Measurements from ENCODE around the gene RGMB. TPM values are rescaled to one million over a fixed set of nuclear protein-coding genes. Genes with fewer than 3 reads are reported as not detected.

Gene RGMB
- total and polyA plus RNA-seq, 2 of the 13 experiments (the other 11 are each of a cell fraction or from before 2014, with no cell fraction given), result 3.0 to 3.8 TPM

DNA sequence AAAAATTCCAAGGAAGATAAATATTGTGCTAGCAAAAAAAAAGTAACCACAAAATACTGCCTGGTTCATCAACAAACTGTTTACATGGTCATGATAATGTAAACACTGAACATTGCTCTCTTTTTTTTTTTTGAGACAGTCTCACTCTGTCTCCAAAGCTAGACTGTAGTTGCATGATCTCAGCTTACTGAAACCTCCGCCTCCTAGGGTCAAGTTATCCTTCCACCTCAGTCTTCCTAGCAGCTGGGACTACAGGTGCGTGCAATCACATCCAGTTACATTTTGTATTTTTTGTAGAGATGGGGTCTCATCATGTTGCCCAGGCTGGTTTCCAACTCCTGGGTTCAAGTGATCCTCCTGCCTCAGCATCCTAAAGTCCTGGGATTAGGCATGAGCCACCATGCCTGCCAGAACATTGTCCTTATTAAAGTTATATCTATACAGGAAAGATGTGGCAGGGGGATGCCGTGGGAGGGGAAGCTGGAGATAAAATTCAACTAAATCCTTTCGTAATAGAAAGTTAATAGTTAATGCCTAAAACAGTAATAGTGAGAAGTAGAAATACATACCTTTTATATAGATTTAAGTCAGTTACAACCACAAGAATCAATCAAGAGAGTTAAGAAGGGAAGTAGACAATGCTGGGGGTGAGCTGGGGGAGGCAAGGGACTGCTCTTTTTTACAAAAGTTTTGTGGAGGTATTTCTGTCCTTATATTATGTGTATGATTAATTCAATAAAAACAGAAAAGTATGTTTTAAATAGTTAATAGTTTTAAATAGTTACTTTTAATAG is 52.3 kb downstream of the RGMB start (continued):
- TF ChIP-seq, protein P1, sequence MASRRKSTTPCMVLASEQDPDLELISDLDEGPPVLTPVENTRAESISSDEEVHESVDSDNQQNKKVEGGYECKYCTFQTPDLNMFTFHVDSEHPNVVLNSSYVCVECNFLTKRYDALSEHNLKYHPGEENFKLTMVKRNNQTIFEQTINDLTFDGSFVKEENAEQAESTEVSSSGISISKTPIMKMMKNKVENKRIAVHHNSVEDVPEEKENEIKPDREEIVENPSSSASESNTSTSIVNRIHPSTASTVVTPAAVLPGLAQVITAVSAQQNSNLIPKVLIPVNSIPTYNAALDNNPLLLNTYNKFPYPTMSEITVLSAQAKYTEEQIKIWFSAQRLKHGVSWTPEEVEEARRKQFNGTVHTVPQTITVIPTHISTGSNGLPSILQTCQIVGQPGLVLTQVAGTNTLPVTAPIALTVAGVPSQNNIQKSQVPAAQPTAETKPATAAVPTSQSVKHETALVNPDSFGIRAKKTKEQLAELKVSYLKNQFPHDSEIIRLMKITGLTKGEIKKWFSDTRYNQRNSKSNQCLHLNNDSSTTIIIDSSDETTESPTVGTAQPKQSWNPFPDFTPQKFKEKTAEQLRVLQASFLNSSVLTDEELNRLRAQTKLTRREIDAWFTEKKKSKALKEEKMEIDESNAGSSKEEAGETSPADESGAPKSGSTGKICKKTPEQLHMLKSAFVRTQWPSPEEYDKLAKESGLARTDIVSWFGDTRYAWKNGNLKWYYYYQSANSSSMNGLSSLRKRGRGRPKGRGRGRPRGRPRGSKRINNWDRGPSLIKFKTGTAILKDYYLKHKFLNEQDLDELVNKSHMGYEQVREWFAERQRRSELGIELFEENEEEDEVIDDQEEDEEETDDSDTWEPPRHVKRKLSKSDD (CRISPR knock-in tag; IDR thresholded peaks at IDR 0.05; ENCODE audit: low read depth), result no peak

DNA sequence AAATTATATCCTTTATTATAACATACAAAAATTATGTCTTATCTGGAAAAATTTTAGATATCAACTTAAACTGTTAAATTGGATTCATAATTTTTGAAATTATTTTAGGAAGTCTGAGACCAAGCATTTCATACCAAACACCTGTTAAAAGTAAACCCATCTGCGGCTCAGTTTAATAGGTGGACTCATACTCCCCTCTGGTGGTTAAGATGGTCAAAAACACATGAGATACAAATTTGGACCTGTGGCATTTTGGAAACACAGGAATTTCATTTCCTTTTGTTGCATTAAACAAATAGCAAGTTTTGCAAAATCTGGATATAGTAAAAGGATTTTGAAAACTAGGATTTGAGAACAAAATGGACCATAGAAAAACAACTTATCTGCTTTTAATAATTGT is 53.7 kb downstream of the RGMB start:
- peak; percentile 23 for FAIRE-seq
- H4K20me1 ChIP-seq (ENCODE audit: insufficient read depth, low read length), result no peaks in the 10 kb centered on the region
- no peaks in the 10 kb centered on the region for H3K9me3 ChIP-seq (ENCODE audit: low read length)
- no peaks in the 10 kb centered on the region; a peak in 1 of 5 replicates for H3K27me3 ChIP-seq (ENCODE audit: control insufficient read depth in 1 of 2, insufficient read depth in 2 of 2, low read length in 2 of 2)
- peak; percentile 74 for ATAC-seq
- no peak overlapping the region for H3K4me3 ChIP-seq (replicated peaks in 1 of 3; ENCODE audit: insufficient read depth in 1 of 3, low read depth in 2 of 3, low read length in 3 of 3)
- 2% methylated on average over 1 of the region's 1 CpG for WGBS (ENCODE audit: low lambda C conversion rate)
- in situ Hi-C loops (cut with HindIII; ENCODE audit: extremely low pct_ligation_motif_present, low pct_unique_long_range_greater_than_20kb) (loop anchor here (25.0 kb wide), 1 partner anchor 1290 kb away; no protein-coding TSS in a partner anchor), intact Hi-C loops (cut with micrococcal nuclease; ENCODE audit: unreplicated experiment) (loop anchor here (1.0 to 5.0 kb wide), 3 partner anchors 58 to 1530 kb away; no protein-coding TSS in a partner anchor)
- H2AFZ ChIP-seq (ENCODE audit: low read length), result no peak overlapping the region
- H3K9ac ChIP-seq (ENCODE audit: insufficient read depth, low read depth, low read length), result no peak overlapping the region
- no peak overlapping the region for H3K27ac ChIP-seq (ENCODE audit: extremely low read length, insufficient read depth, low read length)
- no peaks in the 10 kb centered on the region for H3K36me3 ChIP-seq (replicated peaks in 1 of 2; ENCODE audit: control insufficient read depth in 1 of 2, insufficient read depth in 2 of 2, low read length in 2 of 2)
- CTCF ChIA-PET (ENCODE audit: low intra/inter-chr PET ratio, low total read pairs), result interaction anchor here (0.9 kb wide), 2 partner anchors 1293 to 1596 kb away, joined by 3 to 4 read pairs; no protein-coding TSS in a partner anchor
- POLR2A ChIA-PET, result no interaction called here
- H3K4me1 ChIP-seq (ENCODE audit: insufficient read depth, low read length), result no peaks in the 10 kb centered on the region
- no TSS peak for BruUV-seq (replicated peaks)
- DNase-seq (ENCODE audit: low spot score), result peak; percentile 32
- TF ChIP-seq RAD21 (CRISPR knock-in tag; IDR thresholded peaks at IDR 0.05) (peak; percentile 13; the same call in 1 of the 2 replicates), ZNF839 (CRISPR knock-in tag; IDR thresholded peaks at IDR 0.05; ENCODE audit: borderline replicate concordance) (no peak), STAG1 (CRISPR knock-in tag; IDR thresholded peaks at IDR 0.05) (peak; percentile 78), ZNF3 (CRISPR knock-in tag; IDR thresholded peaks at IDR 0.05) (no peak), SMC3 (IDR thresholded peaks at IDR 0.05; ENCODE audit: low read length) (peak; percentile 53; the same call in 1 of the 2 replicates), ELF1 (CRISPR knock-in tag; IDR thresholded peaks at IDR 0.05) (no peak)
- TF ChIP-seq, protein P2, sequence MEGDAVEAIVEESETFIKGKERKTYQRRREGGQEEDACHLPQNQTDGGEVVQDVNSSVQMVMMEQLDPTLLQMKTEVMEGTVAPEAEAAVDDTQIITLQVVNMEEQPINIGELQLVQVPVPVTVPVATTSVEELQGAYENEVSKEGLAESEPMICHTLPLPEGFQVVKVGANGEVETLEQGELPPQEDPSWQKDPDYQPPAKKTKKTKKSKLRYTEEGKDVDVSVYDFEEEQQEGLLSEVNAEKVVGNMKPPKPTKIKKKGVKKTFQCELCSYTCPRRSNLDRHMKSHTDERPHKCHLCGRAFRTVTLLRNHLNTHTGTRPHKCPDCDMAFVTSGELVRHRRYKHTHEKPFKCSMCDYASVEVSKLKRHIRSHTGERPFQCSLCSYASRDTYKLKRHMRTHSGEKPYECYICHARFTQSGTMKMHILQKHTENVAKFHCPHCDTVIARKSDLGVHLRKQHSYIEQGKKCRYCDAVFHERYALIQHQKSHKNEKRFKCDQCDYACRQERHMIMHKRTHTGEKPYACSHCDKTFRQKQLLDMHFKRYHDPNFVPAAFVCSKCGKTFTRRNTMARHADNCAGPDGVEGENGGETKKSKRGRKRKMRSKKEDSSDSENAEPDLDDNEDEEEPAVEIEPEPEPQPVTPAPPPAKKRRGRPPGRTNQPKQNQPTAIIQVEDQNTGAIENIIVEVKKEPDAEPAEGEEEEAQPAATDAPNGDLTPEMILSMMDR (CRISPR knock-in tag; IDR thresholded peaks at IDR 0.05), result peak; percentile 68
- TF ChIP-seq, protein P3, sequence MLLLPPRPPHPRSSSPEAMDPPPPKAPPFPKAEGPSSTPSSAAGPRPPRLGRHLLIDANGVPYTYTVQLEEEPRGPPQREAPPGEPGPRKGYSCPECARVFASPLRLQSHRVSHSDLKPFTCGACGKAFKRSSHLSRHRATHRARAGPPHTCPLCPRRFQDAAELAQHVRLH (CRISPR knock-in tag; IDR thresholded peaks at IDR 0.05; ENCODE audit: borderline replicate concordance, low read depth), result no peak
- no peak overlapping the region for H3K4me2 ChIP-seq (ENCODE audit: low read depth, low read length)
- H3K79me2 ChIP-seq (ENCODE audit: insufficient read depth, low read length), result no peaks in the 10 kb centered on the region

Data from HepG2 (cell line).